Nephron (organoid): ENCODE results near the gene GPATCH8.

Source experiments
- H3K27ac Mint-ChIP-seq, 3 experiments: 2 replicates each; pipeline ENCODE4 v1.8.0; 2020; ENCODE audit warnings: mixed read lengths in 3 of 3, mild to moderate bottlenecking in 2 of 3, moderate library complexity in 1 of 3
- H3K27me3 Mint-ChIP-seq: 2 replicates; pipeline ENCODE4 v1.8.0; 2021; ENCODE audit warnings: low read depth, mild to moderate bottlenecking, moderate library complexity, mixed read lengths
- H3K36me3 Mint-ChIP-seq: 2 replicates; pipeline ENCODE4 v1.8.0; 2020; ENCODE audit warnings: low read depth, mixed read lengths
- H3K4me1 Mint-ChIP-seq: 2 replicates; pipeline ENCODE4 v1.8.0; 2020; ENCODE audit warnings: mixed read lengths
- H3K4me3 Mint-ChIP-seq, 3 experiments: 2 replicates each; pipeline ENCODE4 v1.8.0; 2020; ENCODE audit warnings: mild to moderate bottlenecking in 3 of 3, mixed read lengths in 3 of 3, moderate library complexity in 2 of 3
- H3K9me3 Mint-ChIP-seq: 2 replicates; pipeline ENCODE4 v1.8.0; 2020; ENCODE audit warnings: mixed read lengths
- CTCF ChIP-seq, 3 experiments: fragments of 200-600 bp; sonication (generic); IDR thresholded peaks; one replicate each; pipeline ENCODE4 v1.5.0; 2021; ENCODE audit warnings: antibody characterized with exemption in 3 of 3; ENCODE audit not compliant: unreplicated experiment in 3 of 3

Gene GPATCH8

GRCh38 chr17:44361292-44362260 is 141.6 kb downstream of the GPATCH8 start:
- peaks cover 10% of the 10 kb centered on the region for H3K27me3 Mint-ChIP-seq
- TF ChIP-seq CTCF (IDR thresholded peaks at IDR 0.05; ENCODE audit: unreplicated experiment in 3 of 3): no peak

GRCh38 chr17:44360826-44361225 is 142.4 kb downstream of the GPATCH8 start:
- peaks cover 3% of the 10 kb centered on the region for H3K27me3 Mint-ChIP-seq
- H3K27ac Mint-ChIP-seq: peak overlapping the region; percentile 66 to 92 (median 89)
- H3K4me1 Mint-ChIP-seq: peaks cover 44% of the 10 kb centered on the region
- peak overlapping the region; percentile 90 to 94 (median 93) for H3K4me3 Mint-ChIP-seq
- peaks cover 21% of the 10 kb centered on the region for H3K36me3 Mint-ChIP-seq
- H3K9me3 Mint-ChIP-seq: no peaks in the 10 kb centered on the region
- TF ChIP-seq CTCF (IDR thresholded peaks at IDR 0.05; ENCODE audit: unreplicated experiment in 3 of 3): no peak

More at GRCh38 chr17:44361292-44362260, 141.6 kb downstream of the GPATCH8 start:
- peaks cover 44% of the 10 kb centered on the region for H3K4me1 Mint-ChIP-seq
- H3K36me3 Mint-ChIP-seq: peaks cover 20% of the 10 kb centered on the region
- H3K4me3 Mint-ChIP-seq: peak overlapping the region; percentile 90 to 94 (median 93)
- H3K27ac Mint-ChIP-seq: peak overlapping the region; percentile 66 to 92 (median 89)
- no peaks in the 10 kb centered on the region for H3K9me3 Mint-ChIP-seq

- peaks cover 3% of the 10 kb centered on the region for H3K27me3 Mint-ChIP-seq
- H3K9me3 Mint-ChIP-seq: no peaks in the 10 kb centered on the region
- peaks cover 50% of the 10 kb centered on the region for H3K4me1 Mint-ChIP-seq
- peaks cover 26% of the 10 kb centered on the region for H3K36me3 Mint-ChIP-seq
- H3K4me3 Mint-ChIP-seq: peak overlapping the region; percentile 90 to 94 (median 93)
- peak overlapping the region; percentile 66 to 92 (median 89) for H3K27ac Mint-ChIP-seq
- TF ChIP-seq CTCF (IDR thresholded peaks at IDR 0.05; ENCODE audit: unreplicated experiment in 3 of 3): no peak
Observed at GRCh38 chr17:44360144-44360533, 143.1 kb downstream of the GPATCH8 start.

- peaks cover 52% of the 10 kb centered on the region for H3K4me1 Mint-ChIP-seq
- peaks cover 3% of the 10 kb centered on the region for H3K27me3 Mint-ChIP-seq
- no peak for TF ChIP-seq CTCF (IDR thresholded peaks at IDR 0.05; ENCODE audit: unreplicated experiment in 3 of 3)
- H3K36me3 Mint-ChIP-seq: peaks cover 28% of the 10 kb centered on the region
- H3K4me3 Mint-ChIP-seq: peak overlapping the region; percentile 46 to 94 (median 93)
- H3K9me3 Mint-ChIP-seq: no peaks in the 10 kb centered on the region
- peak overlapping the region; percentile 66 to 92 (median 89) for H3K27ac Mint-ChIP-seq
Observed at GRCh38 chr17:44359458-44360143, 143.6 kb downstream of the GPATCH8 start.

- H3K4me1 Mint-ChIP-seq: peaks cover 52% of the 10 kb centered on the region
Observed at GRCh38 chr17:44359006-44359405, 144.2 kb downstream of the GPATCH8 start.

More at GRCh38 chr17:44359006-44359405, 144.2 kb downstream of the GPATCH8 start:
- Mint-ChIP-seq H3K36me3 (peaks cover 28% of the 10 kb centered on the region), H3K27me3 (peaks cover 3% of the 10 kb centered on the region), H3K9me3 (no peaks in the 10 kb centered on the region), H3K4me3 (peak overlapping the region; percentile 46 to 80 (median 69)), H3K27ac (peak overlapping the region; percentile 50 to 76 (median 74))
- TF ChIP-seq CTCF (IDR thresholded peaks at IDR 0.05; ENCODE audit: unreplicated experiment in 3 of 3): no peak
